ENCODE measurements around the gene KRTAP4-12. TPM values are rescaled to one million over a fixed set of nuclear protein-coding genes. Genes with fewer than 3 reads are reported as not detected.
"Not testable (repeated sequence)": the region's sequence is repeated elsewhere in the genome, so short reads cannot be mapped to it uniquely, and the experiment has no call there.

KRTAP4-12 gene
- total RNA-seq, 1 donor from 2014 or later: not detected

DNA sequence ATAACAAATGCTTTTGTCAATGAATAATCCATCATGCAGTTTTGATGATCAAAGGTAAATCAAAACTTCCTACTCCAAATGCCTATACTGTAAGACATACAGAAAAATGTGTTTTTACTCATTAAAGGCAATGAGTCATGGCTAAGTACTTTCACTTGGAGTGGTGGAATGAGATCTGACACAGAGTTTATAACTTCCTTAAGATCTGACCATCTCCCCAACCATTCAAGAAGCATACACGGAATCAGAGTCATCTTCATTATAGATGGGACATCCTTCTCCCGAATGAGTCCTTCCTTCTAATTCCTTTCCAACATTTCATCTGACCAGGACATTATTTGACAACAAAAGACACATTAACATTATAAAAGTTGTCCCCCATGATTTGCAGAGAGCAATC lies 40.6 kb downstream of the KRTAP4-12 start:
- H3K27me3 ChIP-seq (ENCODE audit: control insufficient read depth, insufficient read depth, low read length); H3K36me3 ChIP-seq (ENCODE audit: control insufficient read depth, insufficient read depth, low read length); H3K4me3 ChIP-seq (ENCODE audit: low read depth, low read length): not testable (repeated sequence)
- DNase-seq (ENCODE audit: low read depth) (peak; percentile 25), FAIRE-seq (peak; percentile 77)

DNA sequence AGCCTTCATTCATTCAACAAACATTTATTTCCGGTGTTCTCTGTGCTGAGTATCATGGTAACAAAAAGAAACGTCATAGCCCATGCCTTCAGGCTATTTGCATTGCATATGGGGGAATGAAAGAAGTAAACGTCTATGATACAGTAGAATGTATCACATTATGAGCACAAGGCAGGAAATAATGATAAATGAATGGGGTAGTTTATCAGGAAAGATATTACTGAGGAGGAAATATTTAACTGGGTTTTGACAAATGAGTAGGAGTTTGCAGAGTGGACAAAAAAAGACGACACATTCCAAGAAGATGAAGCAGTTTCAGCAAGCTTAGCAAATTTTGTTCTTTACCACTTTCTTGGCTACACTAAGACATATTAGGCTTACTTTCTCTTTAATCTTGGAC lies 41.4 kb downstream of the KRTAP4-12 start:
- TF ChIP-seq, protein P1, sequence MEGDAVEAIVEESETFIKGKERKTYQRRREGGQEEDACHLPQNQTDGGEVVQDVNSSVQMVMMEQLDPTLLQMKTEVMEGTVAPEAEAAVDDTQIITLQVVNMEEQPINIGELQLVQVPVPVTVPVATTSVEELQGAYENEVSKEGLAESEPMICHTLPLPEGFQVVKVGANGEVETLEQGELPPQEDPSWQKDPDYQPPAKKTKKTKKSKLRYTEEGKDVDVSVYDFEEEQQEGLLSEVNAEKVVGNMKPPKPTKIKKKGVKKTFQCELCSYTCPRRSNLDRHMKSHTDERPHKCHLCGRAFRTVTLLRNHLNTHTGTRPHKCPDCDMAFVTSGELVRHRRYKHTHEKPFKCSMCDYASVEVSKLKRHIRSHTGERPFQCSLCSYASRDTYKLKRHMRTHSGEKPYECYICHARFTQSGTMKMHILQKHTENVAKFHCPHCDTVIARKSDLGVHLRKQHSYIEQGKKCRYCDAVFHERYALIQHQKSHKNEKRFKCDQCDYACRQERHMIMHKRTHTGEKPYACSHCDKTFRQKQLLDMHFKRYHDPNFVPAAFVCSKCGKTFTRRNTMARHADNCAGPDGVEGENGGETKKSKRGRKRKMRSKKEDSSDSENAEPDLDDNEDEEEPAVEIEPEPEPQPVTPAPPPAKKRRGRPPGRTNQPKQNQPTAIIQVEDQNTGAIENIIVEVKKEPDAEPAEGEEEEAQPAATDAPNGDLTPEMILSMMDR (IDR thresholded peaks at IDR 0.05; ENCODE audit: insufficient read depth, low read length, severe bottlenecking): no peak
- DNase-seq (ENCODE audit: low read depth): peak; percentile 94
- no peak for FAIRE-seq
- H3K36me3 ChIP-seq (ENCODE audit: control insufficient read depth, insufficient read depth, low read length): no peaks in the 10 kb centered on the region
- H3K4me3 ChIP-seq (ENCODE audit: low read depth, low read length): no peak overlapping the region
- H3K27me3 ChIP-seq (ENCODE audit: control insufficient read depth, insufficient read depth, low read length): no peaks in the 10 kb centered on the region

DNA sequence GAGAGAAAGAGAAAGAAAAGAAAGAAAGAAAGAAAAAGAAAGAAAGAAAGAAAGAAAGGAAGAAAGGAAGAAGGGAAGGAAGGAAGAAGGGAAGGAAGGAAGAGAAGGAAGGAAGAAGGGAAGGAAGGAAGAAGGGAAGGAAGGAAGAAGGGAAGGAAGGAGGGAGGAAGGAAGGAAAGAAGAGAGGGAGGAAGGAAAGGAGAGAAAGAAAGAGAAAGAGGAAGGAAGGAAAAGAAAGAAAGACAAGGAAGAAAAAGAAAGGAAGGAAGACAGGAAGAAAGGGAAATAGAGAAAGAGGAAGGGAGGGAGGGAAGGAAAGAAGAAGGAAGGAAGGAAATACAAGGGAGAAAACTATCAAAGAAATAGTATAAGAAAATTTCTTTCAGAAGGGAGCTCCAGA lies 47.2 kb downstream of the KRTAP4-12 start:
- Histone ChIP-seq H3K4me3 (ENCODE audit: low read depth, low read length) (no peak overlapping the region), H3K36me3 (ENCODE audit: control insufficient read depth, insufficient read depth, low read length) (no peaks in the 10 kb centered on the region), H3K27me3 (ENCODE audit: control insufficient read depth, insufficient read depth, low read length) (no peaks in the 10 kb centered on the region)
- TF ChIP-seq, protein P1 (IDR thresholded peaks at IDR 0.05; ENCODE audit: insufficient read depth, low read length, severe bottlenecking): no peak
- DNase-seq (ENCODE audit: low read depth): no peak
- FAIRE-seq: no peak

DNA sequence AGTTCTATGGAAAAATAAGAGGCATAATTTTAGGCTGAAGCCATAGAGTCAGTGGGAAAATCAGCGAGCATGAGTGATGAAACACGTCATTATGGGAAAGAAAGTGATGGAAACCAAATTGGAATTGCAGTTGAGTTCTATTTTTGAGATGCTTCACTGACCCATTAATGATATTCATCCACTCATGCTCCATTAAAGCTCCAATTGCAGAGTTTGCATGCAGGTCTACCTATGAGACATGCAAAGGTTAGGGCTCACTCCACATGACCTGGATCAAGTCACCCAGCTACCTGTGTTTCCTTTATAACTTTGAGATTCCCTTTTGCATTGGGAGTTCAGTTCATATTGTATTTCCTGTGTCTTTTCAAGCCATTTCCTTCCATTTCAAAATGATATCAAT lies 50.3 kb downstream of the KRTAP4-12 start:
- TF ChIP-seq, protein P1 (IDR thresholded peaks at IDR 0.05; ENCODE audit: insufficient read depth, low read length, severe bottlenecking): no peak
- FAIRE-seq: peak; percentile 36
- no peak for DNase-seq (ENCODE audit: low read depth)
- Histone ChIP-seq H3K27me3 (ENCODE audit: control insufficient read depth, insufficient read depth, low read length) (no peaks in the 10 kb centered on the region), H3K4me3 (ENCODE audit: low read depth, low read length) (no peak overlapping the region), H3K36me3 (ENCODE audit: control insufficient read depth, insufficient read depth, low read length) (no peaks in the 10 kb centered on the region)

Other genes with a start within 250 kb of the KRTAP4-12 start
- gene KRT20, start 238.9 kb downstream of the KRTAP4-12 start, total RNA-seq: not detected in 2 replicates
- 12.9 and 29.4 TPM in 2 replicates for gene KRT23, start 186.5 kb downstream of the KRTAP4-12 start, total RNA-seq
- not detected in 2 replicates for gene KRT39, start 157.2 kb downstream of the KRTAP4-12 start, total RNA-seq
- 0.13 TPM in 1 of 2 replicates, not detected in the other for gene KRT40, start 139.9 kb downstream of the KRTAP4-12 start, total RNA-seq
- gene KRTAP3-3, start 130.0 kb downstream of the KRTAP4-12 start, total RNA-seq: not detected in 2 replicates
- not detected in 2 replicates for gene KRTAP3-2, start 124.3 kb downstream of the KRTAP4-12 start, total RNA-seq
- gene KRTAP3-1, start 115.1 kb downstream of the KRTAP4-12 start, total RNA-seq: not detected in 2 replicates
- gene KRTAP1-5, start 97.0 kb downstream of the KRTAP4-12 start, total RNA-seq: not detected in 2 replicates
- gene KRTAP1-4, start 94.0 kb downstream of the KRTAP4-12 start, total RNA-seq: not detected in 2 replicates
- not detected in 2 replicates for gene KRTAP1-3, start 89.3 kb downstream of the KRTAP4-12 start, total RNA-seq
- gene KRTAP1-1, start 82.7 kb downstream of the KRTAP4-12 start, total RNA-seq: not detected in 2 replicates
- gene KRTAP2-1, start 76.9 kb downstream of the KRTAP4-12 start, total RNA-seq: not detected in 2 replicates
- not detected in 2 replicates for gene KRTAP2-2, start 69.0 kb downstream of the KRTAP4-12 start, total RNA-seq
- gene KRTAP2-3, start 64.1 kb downstream of the KRTAP4-12 start, total RNA-seq: not detected in 2 replicates
- gene KRTAP2-4, start 58.3 kb downstream of the KRTAP4-12 start, total RNA-seq: not detected in 2 replicates
- gene KRTAP4-7, start 40.0 kb downstream of the KRTAP4-12 start, total RNA-seq: not detected in 2 replicates
- gene KRTAP4-8, start 26.0 kb downstream of the KRTAP4-12 start, total RNA-seq: not detected in 2 replicates
- gene KRTAP4-16, start 22.0 kb downstream of the KRTAP4-12 start, total RNA-seq: not detected in 2 replicates
- gene KRTAP4-9, start 18.8 kb downstream of the KRTAP4-12 start, total RNA-seq: not detected in 2 replicates
- not detected in 2 replicates for gene KRTAP4-11, start 5.8 kb downstream of the KRTAP4-12 start, total RNA-seq
- gene KRTAP4-6, start 16.4 kb upstream of the KRTAP4-12 start, total RNA-seq: not detected in 2 replicates
- gene KRTAP4-5, start 25.6 kb upstream of the KRTAP4-12 start, total RNA-seq: not detected in 2 replicates
- not detected in 2 replicates for gene KRTAP4-4, start 36.6 kb upstream of the KRTAP4-12 start, total RNA-seq
- not detected in 2 replicates for gene KRTAP4-3, start 44.0 kb upstream of the KRTAP4-12 start, total RNA-seq
- gene KRTAP4-2, start 54.0 kb upstream of the KRTAP4-12 start, total RNA-seq: not detected in 2 replicates
- gene KRTAP4-1, start 60.7 kb upstream of the KRTAP4-12 start, total RNA-seq: not detected in 2 replicates
- gene KRTAP9-1, start 65.7 kb upstream of the KRTAP4-12 start, total RNA-seq: not detected in 2 replicates
- not detected in 2 replicates for gene KRTAP9-2, start 102.5 kb upstream of the KRTAP4-12 start, total RNA-seq
- gene KRTAP9-3, start 108.3 kb upstream of the KRTAP4-12 start, total RNA-seq: not detected in 2 replicates
- not detected in 2 replicates for gene KRTAP9-8, start 113.8 kb upstream of the KRTAP4-12 start, total RNA-seq
- not detected in 2 replicates for gene KRTAP9-4, start 125.5 kb upstream of the KRTAP4-12 start, total RNA-seq
- gene KRTAP9-9, start 131.2 kb upstream of the KRTAP4-12 start, total RNA-seq: not detected in 2 replicates
- gene KRTAP9-6, start 141.2 kb upstream of the KRTAP4-12 start, total RNA-seq: not detected in 2 replicates
- not detected in 2 replicates for gene KRTAP9-7, start 151.5 kb upstream of the KRTAP4-12 start, total RNA-seq
- not detected in 2 replicates for gene KRTAP29-1, start 178.7 kb upstream of the KRTAP4-12 start, total RNA-seq
- gene KRTAP16-1, start 185.1 kb upstream of the KRTAP4-12 start, total RNA-seq: not detected in 2 replicates
- not detected in 2 replicates for gene KRTAP17-1, start 191.5 kb upstream of the KRTAP4-12 start, total RNA-seq
- gene KRT33A, start 226.6 kb upstream of the KRTAP4-12 start, total RNA-seq: 0.13 TPM in 1 of 2 replicates, not detected in the other
- gene KRT33B, start 245.6 kb upstream of the KRTAP4-12 start, total RNA-seq: 0.79 and 1.7 TPM in 2 replicates